Midbrain (tissue), 1 donor: Measurements from ENCODE around the gene PTPRM.
"Not testable (repeated sequence)": the region's sequence is repeated elsewhere in the genome, so short reads cannot be mapped to it uniquely, and the experiment has no call there.

Experiments
- DNase-seq: peaks from one replicate; lab custom pipeline; 2025; lab: John Stamatoyannopoulos, UW

Gene PTPRM

GRCh38 chr18:8431036-8431435, 863.9 kb downstream of the PTPRM start:
- DNase-seq: no peak

- DNase-seq: no peak
Measured at GRCh38 chr18:8433323-8433722, 866.2 kb downstream of the PTPRM start.

GRCh38 chr18:8433771-8434170, 866.7 kb downstream of the PTPRM start:
- no peak for DNase-seq

DNA sequence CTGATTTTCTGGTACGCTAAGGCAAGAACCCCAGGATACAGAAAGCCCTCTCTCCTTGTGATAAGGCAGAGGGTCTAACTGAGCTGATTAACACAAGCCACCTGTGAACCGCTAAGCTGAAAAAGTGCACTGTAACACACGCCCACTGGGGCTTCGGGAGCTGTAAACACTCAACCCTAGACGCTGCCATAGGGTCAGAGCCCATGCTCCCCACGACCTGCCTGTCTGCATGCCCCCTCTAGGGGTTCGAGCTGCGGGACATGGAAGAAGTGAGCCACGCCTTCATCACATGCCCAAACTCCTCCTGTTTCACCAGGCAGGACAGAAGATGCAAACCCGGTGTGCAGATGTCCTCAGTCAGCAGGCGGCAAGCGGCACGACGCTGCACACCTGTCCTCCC, 868.3 kb downstream of the PTPRM start:
- no peak for DNase-seq

DNA sequence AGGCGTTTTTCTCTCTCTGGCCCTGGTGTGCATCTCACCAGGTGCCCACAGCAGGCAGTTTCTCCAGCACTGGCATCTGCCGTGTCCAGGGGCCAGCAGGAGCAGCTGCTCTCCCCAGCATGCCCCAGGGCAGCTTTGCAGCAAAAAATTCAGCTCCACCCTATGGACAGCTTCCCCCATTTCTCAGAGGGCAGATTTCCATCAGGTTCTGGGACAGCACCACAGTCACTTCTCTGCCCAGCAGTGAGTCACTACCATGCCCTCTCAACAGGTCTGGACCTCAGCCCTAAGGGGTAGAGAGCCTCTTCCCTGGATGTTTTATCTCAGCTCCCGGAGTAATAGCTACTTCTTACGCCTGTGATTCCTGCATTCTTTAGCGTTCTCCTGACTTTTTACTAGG, 871.9 kb downstream of the PTPRM start:
- DNase-seq: no peak

- no peak for DNase-seq
Measured at GRCh38 chr18:8443505-8443904, 876.4 kb downstream of the PTPRM start.

GRCh38 chr18:8446936-8447335, 879.8 kb downstream of the PTPRM start:
- not testable (repeated sequence) for DNase-seq

GRCh38 chr18:8448130-8448529, 881.0 kb downstream of the PTPRM start:
- no peak for DNase-seq

- DNase-seq: no peak
Measured at GRCh38 chr18:8450013-8450412, 882.9 kb downstream of the PTPRM start.

GRCh38 chr18:8450898-8451665, 884.0 kb downstream of the PTPRM start:
- DNase-seq: no peak

GRCh38 chr18:8453528-8453927, 886.4 kb downstream of the PTPRM start:
- DNase-seq: no peak

DNA sequence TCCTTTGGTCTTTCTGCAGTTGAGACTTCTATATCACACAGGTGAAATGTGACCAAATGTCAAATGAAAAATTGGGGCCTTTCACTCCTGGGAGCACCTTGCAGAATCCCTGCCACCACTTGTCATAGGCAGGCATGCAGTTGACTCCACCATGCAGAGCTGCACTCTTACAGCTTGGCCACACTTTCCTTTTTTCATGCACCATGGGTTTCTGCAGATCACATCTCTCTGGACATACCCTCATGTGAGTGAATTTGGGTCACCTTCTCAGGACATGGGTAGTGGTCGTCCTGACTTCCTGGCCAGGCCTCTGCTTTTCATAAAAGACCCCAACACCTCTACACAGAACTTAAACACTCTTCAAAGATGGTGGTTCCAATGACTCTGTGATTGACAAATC, 887.0 kb downstream of the PTPRM start:
- DNase-seq: no peak

DNA sequence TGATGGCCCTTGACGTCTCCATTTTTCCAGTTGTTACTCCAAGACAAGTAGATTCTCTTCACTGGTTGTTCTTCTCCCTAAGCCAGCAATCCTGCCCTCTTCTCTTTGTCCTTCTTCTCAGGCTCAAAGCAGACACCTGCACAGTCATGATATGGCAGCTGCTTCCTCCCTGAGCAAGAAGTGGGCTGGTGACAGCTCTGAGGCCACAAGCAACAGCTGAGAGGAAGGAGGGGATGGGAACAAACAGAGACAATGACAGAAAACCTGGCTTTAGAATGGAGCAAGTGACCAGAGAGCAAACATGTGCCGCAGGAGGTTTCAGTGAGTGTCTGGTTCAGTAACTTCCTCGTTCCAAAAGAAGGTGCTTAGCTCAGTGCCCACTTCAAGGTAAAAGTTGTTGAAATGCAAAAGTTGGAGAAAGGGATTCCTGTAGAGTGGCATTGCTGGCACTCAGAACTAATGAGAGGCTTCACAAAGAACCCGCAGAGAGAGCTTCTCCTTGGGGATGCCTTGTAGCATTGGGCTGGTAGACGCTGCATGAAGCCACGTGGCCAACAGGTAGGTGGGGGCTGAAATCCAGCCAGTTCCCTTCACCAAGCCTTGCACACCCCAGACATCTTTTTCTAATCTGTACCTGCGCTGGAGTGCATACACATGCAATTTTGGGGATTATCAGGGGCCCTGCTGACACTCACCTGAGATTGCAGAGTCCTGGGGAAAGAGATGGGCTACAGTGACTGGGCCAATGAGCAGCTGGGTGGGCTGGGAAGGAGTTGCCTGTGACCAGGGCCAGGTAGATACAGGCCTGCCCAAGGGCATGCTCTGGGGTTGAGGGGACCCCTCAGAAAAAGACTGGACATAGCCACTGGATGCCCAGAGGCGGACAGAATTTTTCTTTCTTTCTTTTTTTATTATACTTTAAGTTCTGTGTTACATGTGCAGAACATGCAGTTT, 888.8 kb downstream of the PTPRM start:
- DNase-seq: no peak
